ENCODE data around the gene LDAH. TPM values are rescaled to one million over a fixed set of nuclear protein-coding genes. Genes with fewer than 3 reads are reported as not detected.
A peak's percentile ranks its signal among the peaks of the same experiment; 100 is the strongest.

Gene LDAH
- total and polyA plus RNA-seq, 2 donors (not counting 1 experiment from before 2014, with no cell fraction given): 9.0 to 31.3 TPM

GRCh38 chr2:20677301-20678085 lies 145.4 kb downstream of the LDAH start:
- Histone ChIP-seq H3K79me2 (ENCODE audit: control insufficient read depth, insufficient read depth, low read length) (no peaks in the 10 kb centered on the region), H2AFZ (ENCODE audit: insufficient read depth, low read depth, low read length, poor library complexity, severe bottlenecking) (no peak overlapping the region), H3K9ac (ENCODE audit: low read length) (peak overlapping the region; percentile 2), H3K27me3 (replicated peaks in 1 of 4; ENCODE audit: control extremely low read depth in 1 of 4, control insufficient read depth in 3 of 4, insufficient read depth in 4 of 4, low read length in 3 of 4) (no peaks in the 10 kb centered on the region), H3K4me3 (ENCODE audit: control extremely low read depth in 1 of 5, extremely low read depth in 1 of 5, insufficient read depth in 1 of 5, low read depth in 2 of 5, low read length in 4 of 5) (peak overlapping the region in 3 of 5 experiments; percentile 1 to 8 (median 2)), H3K4me2 (replicated peaks; ENCODE audit: low read depth, low read length, poor library complexity, severe bottlenecking) (peak overlapping the region; percentile 53), H3K36me3 (replicated peaks in 1 of 2; ENCODE audit: control extremely low read depth in 1 of 2, control insufficient read depth in 1 of 2, extremely low read depth in 1 of 2, insufficient read depth in 2 of 2, low read length in 1 of 2) (peaks cover 0 to 19% of the 10 kb centered on the region in 2 experiments), H3K4me1 (ENCODE audit: control insufficient read depth in 2 of 2, insufficient read depth in 2 of 2, low read length in 2 of 2) (peaks cover 31 to 71% of the 10 kb centered on the region in 2 donors), H3K9me3 (ENCODE audit: control extremely low read depth in 1 of 3, control insufficient read depth in 2 of 3, insufficient read depth in 1 of 3, low read length in 2 of 3) (no peaks in the 10 kb centered on the region), H4K20me1 (ENCODE audit: control insufficient read depth, insufficient read depth, low read length, poor library complexity, severe bottlenecking) (no peaks in the 10 kb centered on the region), H3K27ac (ENCODE audit: low read length in 2 of 2) (peak overlapping the region; percentile 4 to 82)
- WGBS (ENCODE audit: insufficient coverage): 76% methylated on average over 15 of the region's 15 CpGs
- peak overlapping the region; percentile 98 for H3K27ac Mint-ChIP-seq
- H3K4me1 Mint-ChIP-seq: peaks cover 59% of the 10 kb centered on the region
- ATAC-seq (ENCODE audit: low read depth): no peak
- H3K4me3 Mint-ChIP-seq: peak overlapping the region; percentile 80
- ChIA-PET POLR2A (interaction anchor here (0.8 to 3.2 kb wide), 7 partner anchors 11 to 626 kb away, joined by 3 to 74 read pairs (median 5); partner anchors contain the start of genes GDF7, HS1BP3, LAPTM4A and LDAH), CTCF (interaction anchor here (0.8 to 8.8 kb wide), 12 partner anchors 10 to 294 kb away, joined by 3 to 160 read pairs (median 5); partner anchors contain the start of genes GDF7, HS1BP3 and RHOB)
- DNase-seq: no peak
- TF ChIP-seq CTCF (IDR thresholded peaks at IDR 0.05) (peak; percentile 56), EZH2 (IDR thresholded peaks at IDR 0.05; ENCODE audit: borderline replicate concordance, insufficient read depth, low read depth, low read length, poor library complexity, severe bottlenecking) (no peak)
- intact Hi-C loops (cut with micrococcal nuclease): loop anchor here (1.0 to 5.0 kb wide), 3 partner anchors 17 to 145 kb away; partner anchors contain the start of gene LDAH
- H3K9me3 Mint-ChIP-seq (ENCODE audit: insufficient read depth): no peaks in the 10 kb centered on the region
- no peaks in the 10 kb centered on the region for H3K27me3 Mint-ChIP-seq
